ENCODE data around the gene UQCC2. TPM values are rescaled to one million over a fixed set of nuclear protein-coding genes. Genes with fewer than 3 reads are reported as not detected.

The UQCC2 gene
- total RNA-seq, 1 donor from 2014 or later, result 79.4 TPM

DNA sequence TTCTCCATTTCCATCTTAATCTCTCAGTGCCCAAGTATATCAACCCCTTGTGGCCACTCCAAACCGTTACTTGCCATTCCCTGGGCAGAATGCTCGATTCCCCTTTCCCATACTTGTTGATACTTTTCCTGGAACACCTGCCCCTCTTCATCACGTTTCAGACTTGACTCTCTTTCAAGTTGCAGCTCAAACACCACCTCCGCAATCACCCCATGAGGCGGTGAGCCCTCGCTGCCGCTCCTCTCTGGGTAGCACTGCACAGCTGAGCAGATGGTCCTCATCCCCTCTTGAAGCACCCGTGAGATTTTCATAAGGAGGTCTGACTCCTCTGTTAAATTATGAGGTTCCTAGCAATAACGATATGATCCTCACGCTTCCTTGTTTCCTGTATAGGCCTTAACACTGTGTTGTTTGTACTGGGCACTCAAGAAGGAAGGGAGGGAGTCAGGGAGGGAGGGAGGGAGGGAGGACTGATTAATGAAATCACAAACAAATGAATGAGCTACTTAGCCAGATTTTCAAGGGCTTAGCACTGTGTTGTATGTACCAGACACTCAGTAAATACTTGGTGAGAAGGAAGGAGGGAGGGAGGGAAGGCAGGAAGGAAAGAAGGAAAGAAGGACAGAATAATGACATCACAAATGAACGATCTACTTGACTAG is 8.0 kb upstream of the UQCC2 start:
- Mint-ChIP-seq H3K9me3 (no peaks in the 10 kb centered on the region), H3K4me3 (no peak overlapping the region), H3K27ac (no peak overlapping the region)

GRCh38 chr6:33718713-33719112 is 7.2 kb upstream of the UQCC2 start:
- DNase-seq (ENCODE audit: low spot score in 2 of 2, unreplicated experiment in 2 of 2), result no peak
- peaks cover 3% of the 10 kb centered on the region for H3K4me1 Mint-ChIP-seq
- no peak for TF ChIP-seq CTCF (IDR thresholded peaks at IDR 0.05; ENCODE audit: unreplicated experiment)
- no peaks in the 10 kb centered on the region for H3K36me3 Mint-ChIP-seq
- H3K4me3 Mint-ChIP-seq, result no peak overlapping the region
- H3K27ac Mint-ChIP-seq, result no peak overlapping the region
- H3K9me3 Mint-ChIP-seq, result no peaks in the 10 kb centered on the region
- peaks cover 26% of the 10 kb centered on the region for H3K27me3 Mint-ChIP-seq (ENCODE audit: low read depth)

More for the DNA sequence above, 8.0 kb upstream of the UQCC2 start:
- TF ChIP-seq CTCF (IDR thresholded peaks at IDR 0.05; ENCODE audit: unreplicated experiment), result no peak
- Mint-ChIP-seq H3K4me1 (peaks cover 5% of the 10 kb centered on the region), H3K27me3 (ENCODE audit: low read depth) (peaks cover 26% of the 10 kb centered on the region), H3K36me3 (no peaks in the 10 kb centered on the region)
- no peak for DNase-seq (ENCODE audit: low spot score in 2 of 2, unreplicated experiment in 2 of 2)

DNA sequence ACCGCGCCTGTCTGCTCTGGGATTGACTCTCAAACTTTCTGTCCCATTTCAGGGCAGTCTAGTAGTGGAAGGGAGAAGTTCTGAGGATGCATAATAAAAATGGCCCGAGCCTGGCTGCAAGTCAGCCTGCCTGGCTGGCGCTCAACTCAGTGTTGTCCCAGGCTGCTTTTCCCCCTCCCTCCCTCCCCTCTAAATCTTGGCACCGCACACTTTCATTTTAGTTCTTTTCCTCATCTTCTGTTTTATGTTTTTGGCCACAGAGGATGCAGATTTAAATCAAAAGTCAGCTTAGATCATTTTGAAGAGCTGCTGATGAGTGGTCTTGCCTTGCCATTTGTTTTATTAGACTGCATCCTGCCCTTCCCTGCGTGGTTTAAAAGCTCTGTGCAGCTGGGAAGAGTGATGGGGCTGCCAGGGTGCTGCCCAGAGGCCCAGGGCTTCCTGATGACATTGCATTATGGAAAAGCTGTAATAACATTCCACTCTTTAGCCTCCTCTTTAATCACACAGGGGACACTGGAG is 6.5 kb upstream of the UQCC2 start:
- Mint-ChIP-seq H3K27ac (no peak overlapping the region), H3K9me3 (no peaks in the 10 kb centered on the region), H3K4me1 (peaks cover 3% of the 10 kb centered on the region), H3K36me3 (no peaks in the 10 kb centered on the region), H3K4me3 (no peak overlapping the region), H3K27me3 (ENCODE audit: low read depth) (peaks cover 19% of the 10 kb centered on the region)
- TF ChIP-seq CTCF (IDR thresholded peaks at IDR 0.05; ENCODE audit: unreplicated experiment), result no peak
- DNase-seq (ENCODE audit: low spot score in 2 of 2, unreplicated experiment in 2 of 2), result no peak

DNA sequence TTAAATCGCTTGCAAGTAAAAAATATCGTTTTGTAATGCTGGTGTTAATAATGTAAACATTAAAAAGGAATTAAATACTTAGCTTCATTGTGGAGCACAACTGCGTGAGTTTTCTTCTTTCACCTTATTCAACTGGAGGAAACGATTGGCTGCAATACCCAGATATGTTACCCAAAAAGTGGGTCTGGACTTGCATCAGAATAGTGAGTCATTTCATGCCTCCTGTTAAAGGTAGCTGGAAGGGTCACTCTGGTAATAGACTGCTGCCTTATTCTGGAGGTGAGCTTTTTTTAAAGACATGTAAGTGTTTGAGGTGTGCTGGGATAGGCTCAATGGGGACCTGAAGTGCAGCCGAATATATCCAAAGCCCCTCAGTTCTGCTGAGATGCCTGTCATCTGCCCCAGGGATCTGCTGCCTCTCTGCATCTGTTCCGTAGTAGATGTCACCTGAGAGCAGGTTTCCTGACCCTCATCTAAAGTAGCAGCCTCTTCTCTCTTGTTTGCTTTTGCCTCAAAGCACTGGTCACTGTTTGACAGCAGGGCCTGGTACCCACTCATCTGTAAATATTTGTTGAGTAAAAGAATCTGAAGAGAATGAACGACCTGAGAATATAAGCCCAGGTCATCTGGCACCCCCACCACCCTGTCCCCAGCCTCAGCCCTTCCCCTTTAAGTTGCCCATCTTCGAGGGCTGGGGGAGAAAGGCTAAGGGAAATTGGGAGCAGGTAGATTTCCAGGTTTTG is 5.6 kb upstream of the UQCC2 start:
- no peak for TF ChIP-seq CTCF (IDR thresholded peaks at IDR 0.05; ENCODE audit: unreplicated experiment)
- no peaks in the 10 kb centered on the region for H3K9me3 Mint-ChIP-seq
- H3K4me3 Mint-ChIP-seq, result no peak overlapping the region
- DNase-seq (ENCODE audit: low spot score in 2 of 2, unreplicated experiment in 2 of 2), result no peak
- peaks cover 11% of the 10 kb centered on the region for H3K27me3 Mint-ChIP-seq (ENCODE audit: low read depth)
- no peaks in the 10 kb centered on the region for H3K36me3 Mint-ChIP-seq
- peaks cover 3% of the 10 kb centered on the region for H3K4me1 Mint-ChIP-seq
- H3K27ac Mint-ChIP-seq, result no peak overlapping the region

- Mint-ChIP-seq H3K27me3 (ENCODE audit: low read depth) (peaks cover 6% of the 10 kb centered on the region), H3K36me3 (no peaks in the 10 kb centered on the region), H3K4me1 (peaks cover 8% of the 10 kb centered on the region), H3K4me3 (no peak overlapping the region), H3K27ac (no peak overlapping the region), H3K9me3 (no peaks in the 10 kb centered on the region)
- DNase-seq (ENCODE audit: low spot score in 2 of 2, unreplicated experiment in 2 of 2), result no peak
- no peak for TF ChIP-seq CTCF (IDR thresholded peaks at IDR 0.05; ENCODE audit: unreplicated experiment)
Observed at GRCh38 chr6:33716379-33716778, 4.9 kb upstream of the UQCC2 start.
